Activated T-helper 9 cell treated with anti-CD3 and anti-CD28 coated beads, Interleukin-2, amount 50 U/mL, for 16 hours (primary cell): ENCODE data around the gene MAST4.

Source experiments
- DNase-seq: peaks from one replicate; pipeline ENCODE4 v3.0.0-alpha.2; 2020; ENCODE audit warnings: low read depth

Gene MAST4

GRCh38 chr5:66848749-66849641, 252.8 kb downstream of the MAST4 start:
- DNase-seq: no peak

- DNase-seq: no peak
These were observed 253.6 kb downstream of the MAST4 start for GRCh38 chr5:66849803-66850202.

- DNase-seq: no peak
These were observed 254.3 kb downstream of the MAST4 start for GRCh38 chr5:66850354-66851075.

- DNase-seq: no peak
These were observed 255.1 kb downstream of the MAST4 start for GRCh38 chr5:66851306-66851705.

GRCh38 chr5:66854416-66854815, 258.2 kb downstream of the MAST4 start:
- DNase-seq: no peak

GRCh38 chr5:66856041-66856805, 260.0 kb downstream of the MAST4 start:
- DNase-seq: no peak

DNA sequence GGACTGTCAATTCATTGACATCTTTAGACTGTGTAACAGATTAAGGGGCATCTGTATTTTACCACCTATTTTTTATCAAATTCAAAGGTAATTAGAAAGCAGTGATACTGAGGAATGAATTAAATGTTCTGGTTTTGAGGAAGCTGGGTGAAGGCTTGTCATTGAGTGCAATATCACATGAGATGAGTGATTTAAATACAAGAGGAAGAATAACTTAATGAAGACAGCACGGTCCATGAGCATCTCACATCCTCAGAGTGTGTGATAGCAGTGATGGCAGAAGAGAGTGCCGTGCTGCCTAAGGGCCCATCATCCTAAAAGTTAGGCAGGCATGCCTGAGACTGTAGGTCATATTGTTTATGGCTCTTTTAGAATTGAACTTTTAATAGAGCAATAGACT, 263.3 kb downstream of the MAST4 start:
- DNase-seq: no peak

GRCh38 chr5:66860199-66860975, 264.2 kb downstream of the MAST4 start:
- no peak for DNase-seq

GRCh38 chr5:66861402-66861801, 265.2 kb downstream of the MAST4 start:
- DNase-seq: no peak

DNA sequence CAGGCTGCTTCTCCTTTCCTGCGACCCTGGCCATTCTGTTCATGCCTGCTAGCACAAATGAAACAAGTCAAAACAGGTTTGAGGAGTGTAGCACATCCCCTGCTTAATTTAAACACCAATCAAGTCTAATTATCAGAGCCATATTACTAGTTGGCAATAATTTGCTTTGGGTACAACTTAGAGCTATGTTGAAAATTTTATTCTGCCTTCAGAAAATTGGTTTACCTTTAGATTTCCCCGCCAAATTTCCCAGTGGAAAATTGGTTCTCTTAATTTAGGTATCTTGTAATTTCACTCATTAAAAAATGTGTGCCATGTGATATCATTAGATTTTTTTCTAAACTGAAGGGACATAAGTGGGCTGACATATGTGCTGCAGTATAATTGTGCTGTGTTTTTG, 265.8 kb downstream of the MAST4 start:
- no peak for DNase-seq

DNA sequence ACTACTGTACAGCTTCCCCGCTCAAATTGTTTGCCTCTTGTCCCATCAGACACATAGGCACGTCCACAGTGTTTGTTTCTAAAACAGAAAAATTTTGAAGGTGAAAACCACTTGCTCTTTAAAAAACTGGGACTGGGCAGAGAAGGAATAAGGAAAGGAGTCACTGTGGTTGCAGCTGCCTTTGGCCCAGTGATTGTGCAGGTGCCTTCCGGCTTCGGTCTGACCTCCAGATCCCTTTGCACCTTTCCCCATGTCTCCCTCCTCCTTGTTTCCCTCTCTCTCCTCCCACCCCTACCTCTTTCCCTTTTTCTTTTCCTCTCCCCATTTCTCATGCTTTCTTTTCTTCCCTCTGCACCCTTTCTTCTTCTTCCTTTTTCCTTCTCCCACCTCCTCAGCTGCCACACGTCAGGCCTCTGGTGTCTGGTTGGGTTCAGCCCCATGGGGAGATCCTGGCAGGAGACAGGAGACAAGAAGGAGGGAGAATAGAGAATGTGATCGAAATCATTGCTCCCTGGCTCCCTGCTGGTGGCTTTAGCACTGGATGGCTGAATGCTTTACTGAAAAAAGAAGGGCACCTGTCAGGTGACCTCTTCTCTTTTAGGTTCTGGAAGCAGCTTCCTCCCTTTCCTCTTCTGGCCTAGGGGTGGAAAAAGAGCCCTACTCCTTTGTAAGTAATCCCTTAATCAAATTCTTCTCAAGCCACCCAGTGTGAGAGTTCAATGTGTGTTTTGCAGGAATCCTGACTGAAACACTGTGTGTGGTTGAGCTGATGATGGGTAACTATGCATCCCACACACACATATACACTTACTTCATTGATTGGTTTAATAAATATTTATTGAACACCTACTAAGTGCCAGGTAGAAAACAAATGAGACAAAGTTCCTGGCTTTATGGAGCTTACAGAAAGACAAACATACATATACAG, 267.3 kb downstream of the MAST4 start:
- no peak for DNase-seq

- DNase-seq: no peak
These were observed 268.2 kb downstream of the MAST4 start for GRCh38 chr5:66864240-66864884.

- DNase-seq: no peak
These were observed 271.6 kb downstream of the MAST4 start for GRCh38 chr5:66867618-66868322.

DNA sequence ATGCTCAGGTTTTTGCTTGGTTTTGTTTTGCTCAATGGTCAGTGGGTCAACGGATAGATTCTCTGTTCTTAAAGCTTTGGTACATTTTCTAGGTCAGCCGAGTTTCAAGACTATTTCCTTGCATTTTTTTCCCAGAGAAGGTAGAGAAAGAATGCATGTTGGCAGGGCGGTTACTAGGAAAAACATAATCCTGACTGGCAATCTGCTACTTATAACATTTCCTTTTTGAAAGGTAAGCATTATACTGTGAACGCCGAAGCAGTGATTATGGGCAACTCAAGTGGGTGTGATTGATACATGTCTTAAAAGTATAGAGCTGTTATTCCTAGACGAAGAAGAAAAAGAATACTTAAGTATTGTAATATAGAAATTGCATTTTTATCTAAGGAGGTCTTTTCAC, 273.2 kb downstream of the MAST4 start:
- no peak for DNase-seq

- DNase-seq: no peak
These were observed 274.5 kb downstream of the MAST4 start for GRCh38 chr5:66870708-66871107.

DNA sequence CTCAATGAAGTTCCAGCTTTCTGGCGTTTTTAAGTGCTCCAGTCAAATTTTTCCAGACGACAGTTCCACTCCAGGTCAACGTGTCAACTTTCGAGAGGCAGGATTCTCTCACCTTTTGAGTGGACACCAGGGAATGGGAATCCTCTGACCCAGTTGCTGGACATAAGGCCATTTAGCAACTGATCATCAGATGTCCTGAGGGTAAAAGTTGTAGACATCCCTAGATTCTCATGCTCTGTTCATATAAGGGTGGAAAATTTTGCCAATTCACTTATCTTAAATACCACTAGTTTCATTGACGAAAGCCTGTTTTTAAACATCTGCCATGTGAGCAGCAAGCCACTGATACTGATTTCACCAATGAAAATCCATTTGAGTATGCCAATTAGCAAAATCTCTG, 275.5 kb downstream of the MAST4 start:
- DNase-seq: no peak

DNA sequence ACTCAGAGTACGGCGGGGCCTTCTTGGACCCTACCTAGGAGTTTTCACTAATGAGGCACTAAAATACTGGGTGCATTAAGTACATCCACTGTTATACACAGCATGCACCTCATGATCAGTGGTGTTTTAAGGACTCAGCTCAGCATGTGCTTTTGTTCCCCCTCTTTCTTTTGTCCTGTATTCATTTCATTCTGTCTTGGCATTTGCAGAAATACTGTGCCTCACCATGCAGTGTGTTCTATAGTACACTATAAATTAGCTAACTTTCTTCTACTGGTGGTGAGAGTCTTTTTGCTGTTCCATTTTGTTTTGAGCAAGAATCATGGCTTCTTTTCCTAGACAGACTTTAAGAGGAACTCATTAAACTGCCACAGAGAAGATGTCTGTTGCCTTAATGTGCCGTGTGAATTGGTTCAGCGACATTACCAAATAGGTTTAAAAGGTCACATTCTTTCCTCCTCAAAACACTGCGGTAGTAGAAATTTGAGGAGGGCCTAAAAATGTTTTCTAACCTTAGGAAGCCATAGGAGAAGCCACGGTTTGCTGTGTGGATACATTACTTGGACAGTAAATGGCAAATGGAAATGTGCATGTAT, 276.6 kb downstream of the MAST4 start:
- DNase-seq: no peak

- no peak for DNase-seq
These were observed 277.8 kb downstream of the MAST4 start for GRCh38 chr5:66874004-66874403.

DNA sequence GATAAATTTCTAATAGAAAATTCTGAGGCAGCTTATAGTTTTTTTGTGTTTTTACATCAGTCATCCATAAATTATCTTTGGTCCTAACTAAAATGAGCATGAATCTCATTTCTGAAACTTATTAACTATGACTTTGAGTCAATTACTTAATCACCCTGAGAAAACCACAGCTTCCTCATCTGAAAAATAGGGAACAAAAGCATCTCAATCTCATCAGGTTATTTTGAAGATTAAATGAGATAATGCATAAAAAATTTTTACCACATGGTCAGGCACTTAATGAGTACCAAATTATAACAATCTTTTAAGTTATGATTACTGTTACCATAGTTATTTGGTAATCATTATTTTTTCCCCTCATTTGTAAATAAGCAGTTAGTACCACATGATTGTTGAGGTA, 279.1 kb downstream of the MAST4 start:
- DNase-seq: no peak
